IMR-90 (cell line): Measurements from ENCODE around the gene NPW. TPM values are rescaled to one million over a fixed set of nuclear protein-coding genes. Genes with fewer than 3 reads are reported as not detected.

Experiments
- ATAC-seq: fragments of 200-7000 bp; cut with Tn5 transposase; 2 replicates; pipeline ENCODE4 v1.9.1; 2020; ENCODE audit warnings: low read depth, mild to moderate bottlenecking, moderate library complexity
- BruUV-seq: library from RNA; stranded (reverse); fragments of 400-500 nt; replicated peaks from 2 replicates; lab custom pipeline; 2021; lab: Mats Ljungman, UMichigan
- CTCF ChIA-PET: fragments of 300-600 bp; formaldehyde crosslinking; extraction: SDS; loops from one replicate; lab custom pipeline; 2021; ENCODE audit warnings: antibody characterized with exemption; lab: Yijun Ruan, JAX
- POLR2A ChIA-PET: fragments of 300-600 bp; sonication (Branson Sonifier 250); formaldehyde crosslinking; loops from one replicate; lab custom pipeline; 2022; ENCODE audit warnings: antibody characterized with exemption; ENCODE audit not compliant: unreplicated experiment; lab: Charles Lee
- DNase-seq: peaks from one replicate; pipeline ENCODE4 v3.0.0; 2013
- H2AFZ ChIP-seq: replicated peaks from 2 replicates; pipeline ENCODE3; 2013; ENCODE audit warnings: low read length, mild to moderate bottlenecking; ENCODE audit not compliant: poor library complexity
- H2AK5ac ChIP-seq: 2 replicates; pipeline ENCODE4 v1.6.1; 2013; ENCODE audit warnings: low read depth, low read length, inconsistent platforms
- H2AK9ac ChIP-seq: replicated peaks from 2 replicates; pipeline ENCODE3; 2013; ENCODE audit warnings: mild to moderate bottlenecking, low read depth, low read length, moderate library complexity; ENCODE audit not compliant: poor library complexity
- H2BK120ac ChIP-seq: 2 replicates; pipeline ENCODE4 v1.6.1; 2013; ENCODE audit warnings: low read depth, low read length, inconsistent platforms
- H2BK15ac ChIP-seq: 3 replicates; pipeline ENCODE4 v1.6.1; 2013; ENCODE audit warnings: low read depth, low read length, inconsistent platforms
- H2BK20ac ChIP-seq: 2 replicates; pipeline ENCODE4 v1.6.1; 2013; ENCODE audit warnings: low read depth, mild to moderate bottlenecking, inconsistent platforms, low read length, moderate library complexity
- H2BK5ac ChIP-seq: 2 replicates; pipeline ENCODE4 v1.6.1; 2013; ENCODE audit warnings: mild to moderate bottlenecking, low read depth, low read length, inconsistent platforms; ENCODE audit not compliant: poor library complexity, severe bottlenecking
- H3K14ac ChIP-seq: replicated peaks from 2 replicates; pipeline ENCODE4 v1.6.1; 2013; ENCODE audit warnings: low read depth, low read length, inconsistent platforms
- H3K18ac ChIP-seq: 2 replicates; pipeline ENCODE4 v1.6.1; 2013; ENCODE audit warnings: low read depth, low read length, control low read depth
- H3K23ac ChIP-seq: 2 replicates; pipeline ENCODE4 v1.6.1; 2013; ENCODE audit warnings: low read depth, low read length, inconsistent platforms
- H3K27ac ChIP-seq: 2 replicates; pipeline ENCODE4 v1.5.1; 2013; ENCODE audit warnings: mild to moderate bottlenecking, control low read depth, low read length; ENCODE audit not compliant: insufficient read depth
- H3K27me3 ChIP-seq: 2 replicates; pipeline ENCODE4 v1.6.1; 2013; ENCODE audit warnings: low read length; ENCODE audit not compliant: control insufficient read depth, insufficient read depth
- H3K36me3 ChIP-seq: 2 replicates; pipeline ENCODE4 v1.6.1; 2013; ENCODE audit warnings: low read length, mixed read lengths; ENCODE audit not compliant: control insufficient read depth, insufficient read depth
- H3K4ac ChIP-seq: 2 replicates; pipeline ENCODE4 v1.6.1; 2013; ENCODE audit warnings: low read depth, low read length, inconsistent platforms
- H3K4me1 ChIP-seq: 2 replicates; pipeline ENCODE4 v1.6.1; 2013; ENCODE audit warnings: low read length, mixed read lengths; ENCODE audit not compliant: control insufficient read depth, insufficient read depth
- H3K4me2 ChIP-seq: 2 replicates; pipeline ENCODE4 v1.6.1; 2013; ENCODE audit warnings: low read depth, mild to moderate bottlenecking, control low read depth, low read length, moderate library complexity
- H3K4me3 ChIP-seq: 2 replicates; pipeline ENCODE4 v1.5.1; 2013; ENCODE audit warnings: low read depth, mild to moderate bottlenecking, control low read depth, low read length, moderate library complexity; ENCODE audit not compliant: insufficient read depth
- H3K56ac ChIP-seq: 2 replicates; pipeline ENCODE4 v1.6.1; 2013; ENCODE audit warnings: low read length, inconsistent platforms; ENCODE audit not compliant: insufficient read depth; ENCODE audit errors: extremely low read depth
- H3K79me1 ChIP-seq, 2 experiments: 2 replicates each; pipeline ENCODE4 v1.6.1; 2013; ENCODE audit warnings: low read length in 2 of 2, inconsistent platforms in 1 of 2, low read depth in 1 of 2
- H3K9ac ChIP-seq: 2 replicates; pipeline ENCODE4 v1.6.1; 2013; ENCODE audit warnings: low read depth, low read length, control low read depth
- H3K9me1 ChIP-seq: 2 replicates; pipeline ENCODE4 v1.6.1; 2013; ENCODE audit warnings: low read length, inconsistent platforms; ENCODE audit not compliant: insufficient read depth
- H3K9me3 ChIP-seq: 2 replicates; pipeline ENCODE4 v1.6.1; 2013; ENCODE audit warnings: low read length; ENCODE audit not compliant: control insufficient read depth, insufficient read depth
- H4K20me1 ChIP-seq: 2 replicates; pipeline ENCODE4 v1.6.1; 2013; ENCODE audit warnings: low read length, inconsistent platforms; ENCODE audit not compliant: insufficient read depth
- H4K5ac ChIP-seq: 2 replicates; pipeline ENCODE4 v1.6.1; 2013; ENCODE audit warnings: mild to moderate bottlenecking, low read depth, low read length, control low read depth
- H4K8ac ChIP-seq, 2 experiments: 2 replicates each; pipeline ENCODE4 v1.6.1; 2013; ENCODE audit warnings: low read depth in 2 of 2, low read length in 2 of 2, control low read depth in 1 of 2, inconsistent platforms in 1 of 2
- H4K91ac ChIP-seq: 2 replicates; pipeline ENCODE4 v1.6.1; 2013; ENCODE audit warnings: low read depth, low read length, inconsistent platforms; ENCODE audit not compliant: insufficient read depth
- CEBPB ChIP-seq: IDR thresholded peaks from 2 replicates; pipeline ENCODE4 v1.6.1; 2012; ENCODE audit warnings: low read depth, low read length, improper control_type of control experiment
- MXI1 ChIP-seq: IDR thresholded peaks from 2 replicates; pipeline ENCODE4 v1.6.1; 2012; ENCODE audit warnings: low read depth, mild to moderate bottlenecking, low read length, moderate library complexity, borderline replicate concordance
- POLR2A ChIP-seq: IDR thresholded peaks from 2 replicates; pipeline ENCODE4 v1.6.1; 2012; ENCODE audit warnings: mild to moderate bottlenecking, low read depth, low read length
- USF2 ChIP-seq: fragments of 150-350 bp; IDR thresholded peaks from 2 replicates; pipeline ENCODE4 v1.6.1; 2017; ENCODE audit warnings: mild to moderate bottlenecking, antibody characterized with exemption, low read length, low read depth
- WGBS, 2 experiments: methylation state at CpG; one replicate each; pipeline versions ENCODE4 v1.1.5 to v1.1.7; 2013; ENCODE audit warnings: missing lambda C conversion rate in 2 of 2; ENCODE audit not compliant: insufficient read length in 1 of 2; ENCODE audit errors: extremely low coverage in 2 of 2; 5-methylcytosine and 5-hydroxymethylcytosine counted together
- dilution Hi-C: fragments of 300-500 bp; cut with HindIII; formaldehyde crosslinking; loops from one replicate; pipeline ENCODE4 v1.14.3; 2018; ENCODE audit warnings: low sequenced_read_pairs; ENCODE audit not compliant: unreplicated experiment
- in situ Hi-C: fragments of 300-500 bp; cut with MboI; formaldehyde crosslinking; loops from 3 replicates; pipeline ENCODE4 v1.14.3; 2019; ENCODE audit warnings: low sequenced_read_pairs, inconsistent platforms, mixed read lengths
- intact Hi-C: fragments of 100-400 bp; cut with micrococcal nuclease; formaldehyde crosslinking; loops from 2 replicates; pipeline ENCODE4 v1.10.0; 2022
- polyA plus RNA-seq, 3 experiments: library from polyadenylated mRNA; depleted of rRNA; stranded (reverse); fragments of >200 nt; gene quantifications; 2 replicates each; pipeline ENCODE4 v1.2.3, GENCODE V29; 2012; ENCODE audit warnings: low replicate concordance in 1 of 3
- total RNA-seq: library from RNA; depleted of rRNA; stranded (reverse); fragments of >200 nt; gene quantifications from 2 replicates; pipeline ENCODE4 v1.2.3, GENCODE V29; 2012

Gene NPW
- total and polyA plus RNA-seq, 2 of the 4 experiments (the other 2 are of a cell fraction) = 0.18 to 2.0 TPM

- peak; percentile 47 for DNase-seq
- Histone ChIP-seq H3K9me1 (peaks cover 6% of the 10 kb centered on the region), H2BK20ac (no peak overlapping the region), H3K4ac (peak overlapping the region; percentile 81), H4K91ac (peak overlapping the region; percentile 6; the same call in 1 of the 2 replicates), H3K27me3 (peaks cover 15% of the 10 kb centered on the region; the same call in 1 of the 2 replicates), H3K9ac (no peak overlapping the region), H3K9me3 (no peaks in the 10 kb centered on the region), H3K4me3 (no peak overlapping the region), H4K20me1 (no peaks in the 10 kb centered on the region), H3K18ac (peak overlapping the region; percentile 24; the same call in 1 of the 2 replicates), H2AFZ (peak overlapping the region; percentile 72), H4K5ac (no peak overlapping the region), H2BK120ac (peak overlapping the region; percentile 14), H3K4me1 (peaks cover 7% of the 10 kb centered on the region), H3K23ac (no peak overlapping the region; the same call in 1 of the 2 replicates), H3K4me2 (no peak overlapping the region), H2AK5ac (peak overlapping the region; percentile 74), H3K56ac (no peak overlapping the region), H3K14ac (peak overlapping the region; percentile 76; the same call in 1 of the 2 replicates), H4K8ac (peak overlapping the region in 1 of 2 experiments; percentile 18; a peak in 1 of 4 replicates), H2BK5ac (no peak overlapping the region), H3K36me3 (no peaks in the 10 kb centered on the region), H3K79me1 (peaks cover 4 to 7% of the 10 kb centered on the region in 2 experiments; a peak in 3 of 4 replicates), H3K27ac (no peak overlapping the region), H2BK15ac (no peak overlapping the region; the same call in 2 of the 3 replicates), H2AK9ac (peak overlapping the region; percentile 72)
- intact Hi-C loops (no loop called here), dilution Hi-C loops (no loop called here), in situ Hi-C loops (no loop called here)
- no TSS peak for BruUV-seq
- POLR2A ChIA-PET = no interaction called here
- TF ChIP-seq POLR2A = no peak
- peak; percentile 56; the same call in 1 of the 2 replicates for TF ChIP-seq CEBPB
- TF ChIP-seq USF2 = no peak
- no peak for TF ChIP-seq MXI1
- CTCF ChIA-PET = no interaction called here
- peak; percentile 67 for ATAC-seq
- whole genome bisulfite sequencing, 2 experiments = 55% methylated on average over 2 of the region's 24 CpGs; no CpG with 5 or more reads in 1 of the 2 experiments
Measured at GRCh38 chr16:2015117-2015946, 4.3 kb upstream of the NPW start.
